Tongue (tissue), 2 donors: ENCODE results near the gene TIMM22. TPM values are rescaled to one million over a fixed set of nuclear protein-coding genes. Genes with fewer than 3 reads are reported as not detected.
"Not testable (repeated sequence)": the region's sequence is repeated elsewhere in the genome, so short reads cannot be mapped to it uniquely, and the experiment has no call there.

ENCODE experiments used
- DNase-seq: peaks from one replicate; pipeline ENCODE4 v3.0.0-alpha.2; 2015
- total RNA-seq: library from RNA; depleted of rRNA; stranded (reverse); fragments of >200 nt; gene quantifications from one replicate; pipeline ENCODE4 v1.2.3, GENCODE V29; 2014

TIMM22 gene
- total RNA-seq, 1 donor from 2014 or later, result 16.4 TPM

- no peak for DNase-seq
These were observed 23.9 kb upstream of the TIMM22 start for GRCh38 chr17:973053-973452.

GRCh38 chr17:974778-975177 lies 22.2 kb upstream of the TIMM22 start:
- DNase-seq, result not testable (repeated sequence)

- DNase-seq, result no peak
These were observed 21.5 kb upstream of the TIMM22 start for GRCh38 chr17:975371-975915.

- no peak for DNase-seq
These were observed 20.6 kb upstream of the TIMM22 start for GRCh38 chr17:976312-976711.

- no peak for DNase-seq
These were observed 19.8 kb upstream of the TIMM22 start for GRCh38 chr17:977166-977565.

- DNase-seq, result peak; percentile 64
These were observed 18.5 kb upstream of the TIMM22 start for GRCh38 chr17:978103-979093.

- no peak for DNase-seq
These were observed 17.8 kb upstream of the TIMM22 start for GRCh38 chr17:979212-979538.

GRCh38 chr17:979539-980405 lies 17.2 kb upstream of the TIMM22 start, which contains the start of gene NXN:
NXN (minus strand) TSS chr17:979776.
- DNase-seq, result peak; percentile 93

- DNase-seq, result peak; percentile 96
These were observed 16.3 kb upstream of the TIMM22 start for GRCh38 chr17:980406-981291.

GRCh38 chr17:981292-981658 lies 15.7 kb upstream of the TIMM22 start:
- no peak for DNase-seq

- DNase-seq, result peak; percentile 88
These were observed 13.0 kb upstream of the TIMM22 start for GRCh38 chr17:983921-984320.

- no peak for DNase-seq
These were observed 10.5 kb upstream of the TIMM22 start for GRCh38 chr17:986322-986929.

GRCh38 chr17:987931-988330 lies 9.0 kb upstream of the TIMM22 start:
- no peak for DNase-seq

GRCh38 chr17:988561-988960 lies 8.4 kb upstream of the TIMM22 start:
- DNase-seq, result no peak

- DNase-seq, result no peak
These were observed 4.0 kb upstream of the TIMM22 start for GRCh38 chr17:992933-993332.

GRCh38 chr17:995324-995723 lies 1.6 kb upstream of the TIMM22 start:
- not testable (repeated sequence) for DNase-seq

GRCh38 chr17:998111-998510 lies 1.2 kb downstream of the TIMM22 start:
- DNase-seq, result no peak

- DNase-seq, result peak; percentile 95
These were observed 3.9 kb downstream of the TIMM22 start for GRCh38 chr17:1000597-1001461.

- DNase-seq, result no peak
These were observed 4.9 kb downstream of the TIMM22 start for GRCh38 chr17:1001640-1002411.

- no peak for DNase-seq
These were observed 5.5 kb downstream of the TIMM22 start for GRCh38 chr17:1002412-1002753.
